ENCODE results near the gene PDGFRA.
"Not testable (repeated sequence)": the region's sequence is repeated elsewhere in the genome, so short reads cannot be mapped to it uniquely, and the experiment has no call there.

Gene PDGFRA

GRCh38 chr4:54320826-54321685, 92.0 kb downstream of the PDGFRA start:
- DNase-seq: no peak

GRCh38 chr4:54322818-54323417, 93.8 kb downstream of the PDGFRA start:
- peak; percentile 64 for DNase-seq

- DNase-seq: no peak
These were observed 101.8 kb downstream of the PDGFRA start for GRCh38 chr4:54330896-54331295.

- no peak for DNase-seq
These were observed 103.4 kb downstream of the PDGFRA start for GRCh38 chr4:54332542-54332941.

- peak; percentile 28 for DNase-seq
These were observed 104.6 kb downstream of the PDGFRA start for GRCh38 chr4:54333657-54334056.

GRCh38 chr4:54334769-54335168, 105.7 kb downstream of the PDGFRA start:
- not testable (repeated sequence) for DNase-seq

- DNase-seq: no peak
These were observed 107.9 kb downstream of the PDGFRA start for GRCh38 chr4:54337009-54337408.

GRCh38 chr4:54342067-54342466, 113.0 kb downstream of the PDGFRA start:
- DNase-seq: not testable (repeated sequence)
